ENCODE results near the gene LRRC3. TPM values are rescaled to one million over a fixed set of nuclear protein-coding genes. Genes with fewer than 3 reads are reported as not detected.

Gene LRRC3
- total and polyA plus RNA-seq, 2 of the 8 experiments (the other 6 are each of a cell fraction or from before 2014, with no cell fraction given), result 3.1 to 5.4 TPM

- ChIA-PET POLR2A (ENCODE audit: partially characterized antibody) (no interaction called here), CTCF (ENCODE audit: partially characterized antibody) (interaction anchor here (1.2 to 1.8 kb wide), 3 partner anchors 16 to 113 kb away, joined by 3 to 6 read pairs (median 5); no protein-coding TSS in a partner anchor)
- H2BK12ac ChIP-seq (ENCODE audit: low read depth, low read length), result no peak overlapping the region
- no peak overlapping the region for H2BK15ac ChIP-seq (ENCODE audit: low read length)
- no peak overlapping the region for H2AK5ac ChIP-seq (ENCODE audit: low read depth, low read length)
- H4K20me1 ChIP-seq (replicated peaks in 1 of 2; ENCODE audit: control insufficient read depth in 1 of 2, insufficient read depth in 2 of 2, low read length in 2 of 2), result peaks cover 0 to 2% of the 10 kb centered on the region in 2 experiments
- FAIRE-seq (no peak), DNase-seq (ENCODE audit: low read depth in 1 of 2, low spot score in 2 of 2) (no peak)
- H2AFZ ChIP-seq (ENCODE audit: low read length), result no peak overlapping the region
- 82% methylated on average over 8 of the region's 8 CpGs; no CpG with 5 or more reads in 1 of the 2 experiments for WGBS, 2 experiments (ENCODE audit: extremely low coverage in 1 of 2, insufficient coverage in 1 of 2, insufficient read length in 1 of 2, insufficient replicate concordance in 2 of 2, low coverage in 1 of 2, low lambda C conversion rate in 2 of 2, missing lambda C conversion rate in 1 of 2)
- no peak overlapping the region for H2BK120ac ChIP-seq (replicated peaks; ENCODE audit: low read depth, low read length)
- no peaks in the 10 kb centered on the region; a peak in 1 of 7 replicates for H3K4me1 ChIP-seq (replicated peaks in 1 of 4; ENCODE audit: control insufficient read depth in 3 of 4, insufficient read depth in 4 of 4, low read length in 3 of 4)
- H2BK20ac ChIP-seq (ENCODE audit: low read length), result no peak overlapping the region
- H3K4me3 ChIP-seq (ENCODE audit: extremely low read depth in 1 of 4, insufficient read depth in 2 of 4, low read depth in 3 of 4, low read length in 4 of 4), result no peak overlapping the region
- no peak overlapping the region for H4K8ac ChIP-seq (ENCODE audit: extremely low read depth, insufficient read depth, low read length)
- H3K36me3 ChIP-seq (ENCODE audit: control insufficient read depth in 2 of 4, insufficient read depth in 4 of 4, low read length in 3 of 4), result no peaks in the 10 kb centered on the region
- H3K27ac ChIP-seq (ENCODE audit: low read depth, low read length), result no peak overlapping the region
- no peaks in the 10 kb centered on the region for H3K23me2 ChIP-seq (ENCODE audit: low read depth, low read length)
- no peaks in the 10 kb centered on the region for H3K27me3 ChIP-seq (replicated peaks in 1 of 4; ENCODE audit: control insufficient read depth in 3 of 4, extremely low read depth in 1 of 4, insufficient read depth in 3 of 4, low read length in 3 of 4)
- H3K56ac ChIP-seq (replicated peaks; ENCODE audit: insufficient read length, low read depth, low read length), result no peak overlapping the region
- H3K4ac ChIP-seq (replicated peaks; ENCODE audit: insufficient read length, low read depth, low read length), result no peak overlapping the region
- H3K23ac ChIP-seq (ENCODE audit: insufficient read length), result no peak overlapping the region
- no peak overlapping the region for H4K91ac ChIP-seq (replicated peaks; ENCODE audit: insufficient read length, low read length)
- H3K18ac ChIP-seq (ENCODE audit: extremely low read depth, low read length), result no peak overlapping the region
- no peak overlapping the region for H3K4me2 ChIP-seq (ENCODE audit: insufficient read depth in 1 of 2, low read depth in 2 of 2, low read length in 2 of 2)
- no peaks in the 10 kb centered on the region for H3K9me3 ChIP-seq (ENCODE audit: insufficient read depth in 2 of 2, low read depth in 1 of 2, low read length in 1 of 2)
- H3K9ac ChIP-seq (replicated peaks in 1 of 4; ENCODE audit: extremely low read depth in 1 of 4, low read depth in 3 of 4, low read length in 3 of 4), result no peak overlapping the region
- no peaks in the 10 kb centered on the region for H3K79me1 ChIP-seq (ENCODE audit: low read depth, low read length)
- H3K14ac ChIP-seq (ENCODE audit: insufficient read length), result no peak overlapping the region
- H3K79me2 ChIP-seq (ENCODE audit: control insufficient read depth in 1 of 2, insufficient read depth in 2 of 2, low read length in 2 of 2), result no peaks in the 10 kb centered on the region
- H2BK5ac ChIP-seq (ENCODE audit: low read depth, low read length), result no peak overlapping the region
- H4K5ac ChIP-seq (ENCODE audit: insufficient read length, low read depth, low read length), result no peak overlapping the region
- no peak for TF ChIP-seq TCF12 (IDR thresholded peaks at IDR 0.05; ENCODE audit: low read depth, low read length)
- TF ChIP-seq CHD2 (IDR thresholded peaks at IDR 0.05; ENCODE audit: low read length), result no peak
- TF ChIP-seq NRF1 (IDR thresholded peaks at IDR 0.05; ENCODE audit: low read depth, low read length), result no peak
- TF ChIP-seq CTBP2 (IDR thresholded peaks at IDR 0.05; ENCODE audit: borderline replicate concordance, insufficient read depth, insufficient read length, low read length), result no peak
- TF ChIP-seq GABPA (IDR thresholded peaks at IDR 0.05; ENCODE audit: borderline replicate concordance, insufficient read depth, low read length), result no peak
These were observed 21.8 kb downstream of the LRRC3 start for GRCh38 chr21:44477131-44477530.

All from H1 (cell line).